HepG2 (cell line): ENCODE results near the gene ANKRD65. TPM values are rescaled to one million over a fixed set of nuclear protein-coding genes. Genes with fewer than 3 reads are reported as not detected.

ENCODE experiments used
- CBX1 ChIP-seq: IDR thresholded peaks from one replicate; pipeline ENCODE4 v1.6.1; 2016; ENCODE audit warnings: antibody characterized with exemption, low read depth
- CC2D1A ChIP-seq: sonication (generic); formaldehyde crosslinking; IDR thresholded peaks from 2 replicates; pipeline ENCODE4 v1.8.1; 2023; ENCODE audit warnings: mild to moderate bottlenecking, missing genetic modification reagents
- IRF2 ChIP-seq: IDR thresholded peaks from 2 replicates; pipeline ENCODE4 v1.6.1; 2018; ENCODE audit warnings: missing genetic modification reagents, missing compliant biosample characterization
- JUND ChIP-seq: sonication (generic); formaldehyde crosslinking; IDR thresholded peaks from 2 replicates; pipeline ENCODE4 v1.8.0; 2022; ENCODE audit warnings: mild to moderate bottlenecking, missing genetic modification reagents
- KAT2B ChIP-seq: fragments of 150-350 bp; IDR thresholded peaks from 2 replicates; pipeline ENCODE4 v1.6.1; 2014; ENCODE audit warnings: low read depth, low read length, borderline replicate concordance
- LCORL ChIP-seq, 2 experiments: fragments of 450-650 bp in 1 of 2; sonication (generic) in 1 of 2; formaldehyde crosslinking in 1 of 2; IDR thresholded peaks; 2 replicates each; pipeline versions ENCODE4 v1.5.0 to v1.6.1; 2017 to 2020; ENCODE audit warnings: antibody characterized with exemption in 1 of 2, missing genetic modification reagents in 1 of 2
- MEIS2 ChIP-seq: sonication (generic); formaldehyde crosslinking; IDR thresholded peaks from 2 replicates; pipeline ENCODE4 v1.9.0; 2021; ENCODE audit warnings: mild to moderate bottlenecking, missing genetic modification reagents
- MLLT10 ChIP-seq: sonication (generic); formaldehyde crosslinking; IDR thresholded peaks from 2 replicates; pipeline ENCODE4 v1.4.0; 2020; ENCODE audit warnings: missing genetic modification reagents
- SMAD9 ChIP-seq: sonication (generic); formaldehyde crosslinking; IDR thresholded peaks from 2 replicates; pipeline ENCODE4 v1.5.1; 2020; ENCODE audit warnings: mild to moderate bottlenecking, missing genetic modification reagents
- SYNCRIP ChIP-seq: fragments of 200-400 bp; formaldehyde crosslinking; IDR thresholded peaks from 2 replicates; pipeline ENCODE4 v1.6.1; 2018; ENCODE audit warnings: mild to moderate bottlenecking, low read depth, low read length; ENCODE audit not compliant: insufficient read depth
- ZEB1 ChIP-seq: IDR thresholded peaks from 2 replicates; pipeline ENCODE4 v1.6.1; 2012; ENCODE audit warnings: mild to moderate bottlenecking, low read depth, inconsistent platforms; ENCODE audit not compliant: insufficient replicate concordance
- ZNF17 ChIP-seq: sonication (generic); formaldehyde crosslinking; IDR thresholded peaks from 2 replicates; pipeline ENCODE4 v1.5.0; 2020; ENCODE audit warnings: mild to moderate bottlenecking, missing genetic modification reagents
- ZNF20 ChIP-seq: sonication (generic); formaldehyde crosslinking; IDR thresholded peaks from 2 replicates; pipeline ENCODE4 v1.4.0; 2020; ENCODE audit warnings: mild to moderate bottlenecking, moderate library complexity, missing genetic modification reagents
- ZNF253 ChIP-seq: sonication (generic); formaldehyde crosslinking; IDR thresholded peaks from 2 replicates; pipeline ENCODE4 v1.8.0; 2022; ENCODE audit warnings: mild to moderate bottlenecking, missing genetic modification reagents, borderline replicate concordance
- ZNF281 ChIP-seq: sonication (generic); formaldehyde crosslinking; IDR thresholded peaks from 2 replicates; pipeline ENCODE4 v1.4.0; 2020; ENCODE audit warnings: missing genetic modification reagents, borderline replicate concordance
- ZNF33B ChIP-seq: sonication (generic); formaldehyde crosslinking; IDR thresholded peaks from 2 replicates; pipeline ENCODE4 v1.5.1; 2020; ENCODE audit warnings: mild to moderate bottlenecking, missing genetic modification reagents
- ZNF484 ChIP-seq: sonication (generic); formaldehyde crosslinking; IDR thresholded peaks from 2 replicates; pipeline ENCODE4 v1.5.1; 2020; ENCODE audit warnings: mild to moderate bottlenecking, low read depth, missing genetic modification reagents, borderline replicate concordance
- ZNF530 ChIP-seq: sonication (generic); formaldehyde crosslinking; IDR thresholded peaks from 2 replicates; pipeline ENCODE4 v1.5.0; 2020; ENCODE audit warnings: low read depth, mild to moderate bottlenecking, missing genetic modification reagents
- ZNF616 ChIP-seq: sonication (generic); formaldehyde crosslinking; IDR thresholded peaks from 2 replicates; pipeline ENCODE4 v1.5.0; 2020; ENCODE audit warnings: low read depth, mild to moderate bottlenecking, missing genetic modification reagents
- ZZZ3 ChIP-seq: sonication (generic); formaldehyde crosslinking; IDR thresholded peaks from 2 replicates; pipeline ENCODE4 v1.4.0; 2020; ENCODE audit warnings: missing genetic modification reagents, mild to moderate bottlenecking, borderline replicate concordance
- polyA plus RNA-seq, 8 experiments: library from polyadenylated mRNA; depleted of rRNA in 3 of 8; stranded (reverse) in 7 of 8; unstranded in 1 of 8; fragments of >200 nt; fragmentation: Illumina TruSeq in 4 of 8; extraction: Trizol in 4 of 8; gene quantifications; 2 replicates each; pipeline versions ENCODE4 v1.2.1 to v1.2.3, GENCODE V29; 2011 to 2016; ENCODE audit warnings: low read depth in 4 of 8, missing spikeins in 1 of 8, mixed read lengths in 1 of 8; ENCODE audit not compliant: insufficient read depth in 1 of 8
- total RNA-seq, 5 experiments: library from RNA; depleted of rRNA; stranded (reverse); fragments of >200 nt; fragmentation: Illumina TruSeq; extraction: Trizol; gene quantifications; 2 replicates each; pipeline ENCODE4 v1.2.3, GENCODE V29; 2016; ENCODE audit warnings: low read depth in 1 of 5
- TF ChIP-seq, protein P1 (sequence below): sonication (generic); formaldehyde crosslinking; IDR thresholded peaks from 2 replicates; pipeline ENCODE4 v1.5.0; 2020; ENCODE audit warnings: missing genetic modification reagents
- TF ChIP-seq, protein P2 (sequence below): sonication (generic); formaldehyde crosslinking; IDR thresholded peaks from 2 replicates; pipeline ENCODE4 v1.8.0; 2022; ENCODE audit warnings: mild to moderate bottlenecking, missing genetic modification reagents, borderline replicate concordance

The ANKRD65 gene
- total and polyA plus RNA-seq, 2 of the 13 experiments (the other 11 are each of a cell fraction or from before 2014, with no cell fraction given): 12.1 to 30.1 TPM

GRCh38 chr1:1432951-1433803, 12.1 kb upstream of the ANKRD65 start (continued):
- TF ChIP-seq, protein P1, sequence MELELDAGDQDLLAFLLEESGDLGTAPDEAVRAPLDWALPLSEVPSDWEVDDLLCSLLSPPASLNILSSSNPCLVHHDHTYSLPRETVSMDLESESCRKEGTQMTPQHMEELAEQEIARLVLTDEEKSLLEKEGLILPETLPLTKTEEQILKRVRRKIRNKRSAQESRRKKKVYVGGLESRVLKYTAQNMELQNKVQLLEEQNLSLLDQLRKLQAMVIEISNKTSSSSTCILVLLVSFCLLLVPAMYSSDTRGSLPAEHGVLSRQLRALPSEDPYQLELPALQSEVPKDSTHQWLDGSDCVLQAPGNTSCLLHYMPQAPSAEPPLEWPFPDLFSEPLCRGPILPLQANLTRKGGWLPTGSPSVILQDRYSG (CRISPR knock-in tag): 0 out of 2 replicates have a peak, but pooled peaks have one; percentile 22
- TF ChIP-seq ZZZ3 (CRISPR knock-in tag) (0 out of 2 replicates have a peak, but pooled peaks have one; percentile 43), SYNCRIP (no peak), LCORL (IDR thresholded peaks at IDR 0.05) (no peak), LCORL (CRISPR knock-in tag; IDR thresholded peaks at IDR 0.05) (peak; percentile 97), ZNF530 (CRISPR knock-in tag) (no peak), SMAD9 (CRISPR knock-in tag) (0 out of 2 replicates have a peak, but pooled peaks have one; percentile 43), ZNF33B (CRISPR knock-in tag) (no peak), ZNF484 (CRISPR knock-in tag) (no peak), MLLT10 (no peak), ZNF253 (CRISPR knock-in tag) (0 out of 2 replicates have a peak, but pooled peaks have one; percentile 22), MEIS2 (CRISPR knock-in tag) (no peak; the same call in 1 of the 2 replicates), ZNF616 (CRISPR knock-in tag) (peak; percentile 56; the same call in 1 of the 2 replicates), JUND (CRISPR knock-in tag) (no peak), KAT2B (no peak), CC2D1A (CRISPR knock-in tag) (no peak), ZNF281 (CRISPR knock-in tag) (peak; percentile 98), IRF2 (CRISPR knock-in tag) (peak; percentile 81), ZNF20 (CRISPR knock-in tag) (no peak), ZNF17 (CRISPR knock-in tag) (0 out of 2 replicates have a peak, but pooled peaks have one; percentile 19), ZEB1 (no peak), CBX1 (no peak)
- TF ChIP-seq, protein P2, sequence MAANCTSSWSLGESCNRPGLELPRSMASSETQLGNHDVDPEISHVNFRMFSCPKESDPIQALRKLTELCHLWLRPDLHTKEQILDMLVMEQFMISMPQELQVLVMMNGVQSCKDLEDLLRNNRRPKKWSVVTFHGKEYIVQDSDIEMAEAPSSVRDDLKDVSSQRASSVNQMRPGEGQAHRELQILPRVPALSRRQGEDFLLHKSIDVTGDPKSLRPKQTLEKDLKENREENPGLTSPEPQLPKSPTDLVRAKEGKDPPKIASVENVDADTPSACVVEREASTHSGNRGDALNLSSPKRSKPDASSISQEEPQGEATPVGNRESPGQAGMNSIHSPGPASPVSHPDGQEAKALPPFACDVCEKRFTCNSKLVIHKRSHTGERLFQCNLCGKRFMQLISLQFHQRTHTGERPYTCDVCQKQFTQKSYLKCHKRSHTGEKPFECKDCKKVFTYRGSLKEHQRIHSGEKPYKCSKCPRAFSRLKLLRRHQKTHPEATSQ (CRISPR knock-in tag): peak; percentile 46; the same call in 1 of the 2 replicates
